ENCODE results near the gene SYNGR3.
A peak's percentile ranks its signal among the peaks of the same experiment; 100 is the strongest.

SYNGR3 gene

DNA sequence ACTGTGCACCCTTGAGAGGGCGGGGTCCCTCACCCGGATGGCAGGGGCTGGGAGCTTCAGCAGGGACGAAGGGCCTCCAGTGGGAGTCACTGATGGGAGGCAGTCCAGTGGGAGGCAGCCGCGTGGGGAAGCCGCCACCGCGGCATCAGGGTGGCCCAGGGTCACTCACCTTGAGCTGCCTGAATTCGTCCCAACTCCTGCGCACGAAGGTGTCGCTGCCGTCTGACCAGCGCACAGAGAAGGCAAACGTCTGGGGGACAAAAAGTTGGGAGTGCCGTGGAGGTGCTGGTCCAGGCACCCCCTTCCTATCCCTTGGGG, 9.0 kb upstream of the SYNGR3 start:
- Histone ChIP-seq H3K36me3 (replicated peaks) (peaks cover 33% of the 10 kb centered on the region), H3K27me3 (replicated peaks) (peaks cover 34% of the 10 kb centered on the region), H3K27ac (no peak overlapping the region), H3K4me3 (ENCODE audit: low read depth, low read length) (no peak overlapping the region)
- in situ Hi-C loops (cut with HindIII; ENCODE audit: low pct_ligation_motif_present, low sequenced_read_pairs) = no loop called here
- no peak for TF ChIP-seq CTCF (IDR thresholded peaks at IDR 0.05; ENCODE audit: low read depth, low read length, missing control alignments)
- no peak for DNase-seq

DNA sequence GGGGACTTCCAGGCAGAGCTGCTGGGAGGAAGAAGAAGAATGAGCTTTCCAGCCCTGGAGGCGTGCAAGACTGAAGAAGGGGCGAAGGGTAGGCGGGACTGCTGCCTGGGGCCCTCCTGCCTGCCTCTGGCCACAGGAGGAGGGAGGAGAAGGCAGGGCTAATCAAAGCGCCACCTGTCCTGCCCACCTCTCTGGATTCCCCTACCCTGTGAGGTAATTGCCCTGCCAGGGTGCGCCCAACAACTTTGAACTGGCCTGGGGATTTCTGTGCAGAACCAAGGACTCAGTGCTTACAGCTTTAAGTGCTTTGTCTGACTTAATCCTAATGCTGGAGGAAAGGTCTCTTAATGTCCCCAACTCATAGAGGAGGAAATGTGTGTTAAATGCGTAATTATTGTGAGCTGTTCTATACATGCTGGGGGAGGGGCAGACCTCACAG, 8.4 kb upstream of the SYNGR3 start, which contains the start of gene NOXO1:
Gene NOXO1 (minus strand): TSS at position 72 of the 439 bp plus-strand sequence. CDS start 290 bp downstream, outside the sequence.
- in situ Hi-C loops (cut with HindIII; ENCODE audit: low pct_ligation_motif_present, low sequenced_read_pairs) = no loop called here
- no peak for TF ChIP-seq CTCF (IDR thresholded peaks at IDR 0.05; ENCODE audit: low read depth, low read length, missing control alignments)
- Histone ChIP-seq H3K36me3 (replicated peaks) (peaks cover 33% of the 10 kb centered on the region), H3K27ac (no peak within 1 kb of the TSS), H3K27me3 (replicated peaks) (peaks cover 34% of the 10 kb centered on the region), H3K4me3 (ENCODE audit: low read depth, low read length) (no peak within 1 kb of the TSS)
- no peak for DNase-seq

DNA sequence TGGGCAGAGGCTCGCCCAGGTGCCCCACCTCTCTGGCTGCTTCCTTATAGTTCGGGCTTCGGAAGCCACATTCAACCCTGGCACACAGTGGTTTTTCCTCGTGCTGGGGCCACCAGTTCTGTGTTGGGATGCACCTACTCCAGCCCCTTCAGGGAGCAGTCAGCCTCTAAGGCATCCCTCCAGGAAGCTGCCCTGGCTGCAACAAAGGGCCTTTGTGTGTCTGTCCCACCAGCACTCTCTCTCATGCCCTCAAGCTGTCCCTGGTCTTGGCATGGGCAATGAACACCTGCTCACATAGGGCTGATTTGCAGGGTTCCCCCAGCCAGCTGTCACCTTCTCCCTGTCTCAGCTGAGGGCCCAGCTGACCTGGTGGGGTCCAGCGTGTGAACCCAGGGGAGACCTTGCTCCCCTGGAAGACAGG, 7.7 kb upstream of the SYNGR3 start:
- TF ChIP-seq CTCF (IDR thresholded peaks at IDR 0.05; ENCODE audit: low read depth, low read length, missing control alignments) = no peak
- DNase-seq = no peak
- in situ Hi-C loops (cut with HindIII; ENCODE audit: low pct_ligation_motif_present, low sequenced_read_pairs) = no loop called here
- H3K27me3 ChIP-seq (replicated peaks) = peaks cover 34% of the 10 kb centered on the region
- no peak overlapping the region for H3K4me3 ChIP-seq (ENCODE audit: low read depth, low read length)
- peaks cover 32% of the 10 kb centered on the region for H3K36me3 ChIP-seq (replicated peaks)
- no peak overlapping the region for H3K27ac ChIP-seq

DNA sequence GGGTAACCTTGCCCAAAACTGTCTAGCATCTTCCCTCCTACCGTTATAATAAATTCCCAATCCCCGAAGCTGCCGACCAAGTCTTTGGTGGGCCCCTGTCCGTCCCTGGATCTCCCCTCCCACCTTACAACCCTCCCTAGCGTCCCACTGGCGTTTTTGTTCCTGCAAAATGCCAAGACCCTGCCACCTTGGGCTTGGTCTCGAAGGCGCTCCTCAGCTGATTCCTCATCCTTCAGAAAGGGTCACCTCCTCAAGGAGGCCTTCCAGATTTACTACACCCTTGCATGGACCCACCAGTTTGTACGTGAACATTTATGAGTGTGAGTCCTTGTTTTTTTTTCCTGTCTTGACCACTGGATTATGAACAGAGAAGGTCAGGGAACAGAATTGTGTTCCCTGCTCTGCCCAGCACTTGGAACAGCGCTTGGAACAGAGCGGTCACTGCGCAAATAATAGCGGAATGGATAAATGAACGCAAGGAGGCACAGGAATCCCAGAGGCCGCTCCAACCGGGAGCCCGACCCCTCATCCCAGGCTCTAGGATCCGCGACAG, 6.7 kb upstream of the SYNGR3 start:
- Histone ChIP-seq H3K27ac (no peak overlapping the region), H3K27me3 (replicated peaks) (peaks cover 34% of the 10 kb centered on the region), H3K4me3 (ENCODE audit: low read depth, low read length) (peak overlapping the region; percentile 72), H3K36me3 (replicated peaks) (peaks cover 24% of the 10 kb centered on the region)
- DNase-seq = no peak
- in situ Hi-C loops (cut with HindIII; ENCODE audit: low pct_ligation_motif_present, low sequenced_read_pairs) = no loop called here
- TF ChIP-seq CTCF (IDR thresholded peaks at IDR 0.05; ENCODE audit: low read depth, low read length, missing control alignments) = peak; percentile 36

GRCh38 chr16:1983544-1984346, 6.0 kb upstream of the SYNGR3 start, which contains the start of gene GFER:
Gene GFER, plus strand, starts transcription at chr16:1984193. Its CDS starts 26 bp downstream, at chr16:1984219.
- peaks cover 35% of the 10 kb centered on the region for H3K27me3 ChIP-seq (replicated peaks)
- in situ Hi-C loops (cut with HindIII; ENCODE audit: low pct_ligation_motif_present, low sequenced_read_pairs) = no loop called here

More at GRCh38 chr16:1983544-1984346, 6.0 kb upstream of the SYNGR3 start, which contains the start of gene GFER:
- Histone ChIP-seq H3K27ac (peak within 1 kb of the TSS; percentile 58), H3K4me3 (ENCODE audit: low read depth, low read length) (peak within 1 kb of the TSS; percentile 72), H3K36me3 (replicated peaks) (peaks cover 17% of the 10 kb centered on the region)
- TF ChIP-seq CTCF (IDR thresholded peaks at IDR 0.05; ENCODE audit: low read depth, low read length, missing control alignments) = peak; percentile 35
- DNase-seq = peak; percentile 82
